Endothelial cell of umbilical vein (primary cell): ENCODE data around the gene MPP4. TPM values are rescaled to one million over a fixed set of nuclear protein-coding genes. Genes with fewer than 3 reads are reported as not detected.

Experiments used
- BruUV-seq: library from RNA; stranded (reverse); fragments of 400-500 nt; replicated peaks from 2 replicates; lab custom pipeline; 2021; lab: Mats Ljungman, UMichigan
- CTCF ChIA-PET: fragments of 300-600, 350-600 bp; sonication (Branson Sonifier 250); formaldehyde crosslinking; loops from one replicate; lab custom pipeline; 2021; ENCODE audit warnings: antibody characterized with exemption, inconsistent platforms; lab: Charles Lee
- POLR2A ChIA-PET: fragments of 300-600, 350-600 bp; sonication (Branson Sonifier 250); formaldehyde crosslinking; loops from one replicate; lab custom pipeline; 2021; ENCODE audit warnings: antibody characterized with exemption, inconsistent platforms; lab: Charles Lee
- DNase-seq: peaks from one replicate; pipeline ENCODE4 v3.0.0-alpha.2; 2011; ENCODE audit warnings: low read depth, low spot score
- FAIRE-seq: peaks from 2 replicates; lab custom pipeline; 2011; peaks lifted over from hg19 to GRCh38; lab: Jason Lieb, UNC
- H2AFZ ChIP-seq: 2 replicates; pipeline ENCODE4 v1.6.0; 2012; ENCODE audit warnings: low read depth, low read length, control low read depth, inconsistent platforms
- H3K27ac ChIP-seq: 2 replicates; pipeline ENCODE4 v1.5.1; 2011; ENCODE audit warnings: low read depth, mild to moderate bottlenecking, control low read depth, low read length, moderate library complexity; ENCODE audit not compliant: insufficient read depth
- H3K27me3 ChIP-seq, 2 experiments: 2 replicates each; pipeline versions ENCODE4 v1.6.0 to v1.6.1; 2011; ENCODE audit warnings: low read length in 2 of 2, mixed read lengths in 1 of 2; ENCODE audit not compliant: control insufficient read depth in 2 of 2, insufficient read depth in 2 of 2
- H3K36me3 ChIP-seq, 2 experiments: 2 replicates in 1 of 2; 3 replicates in 1 of 2; pipeline ENCODE4 v1.5.1; 2011; ENCODE audit warnings: low read length in 2 of 2, mild to moderate bottlenecking in 1 of 2, moderate library complexity in 1 of 2; ENCODE audit not compliant: control insufficient read depth in 2 of 2, insufficient read depth in 2 of 2; ENCODE audit errors: extremely low read depth in 1 of 2
- H3K4me1 ChIP-seq: 3 replicates; pipeline ENCODE4 v1.5.1; 2011; ENCODE audit warnings: mild to moderate bottlenecking, low read length; ENCODE audit not compliant: control insufficient read depth, insufficient read depth; ENCODE audit errors: extremely low read depth
- H3K4me2 ChIP-seq: 2 replicates; pipeline ENCODE4 v1.6.1; 2011; ENCODE audit warnings: low read length, control low read depth, mixed read lengths; ENCODE audit not compliant: insufficient read depth
- H3K4me3 ChIP-seq, 3 experiments: fragments of 200-600 bp in 1 of 3; sonication (generic), shearing (Covaris generic) in 1 of 3; replicated peaks in 1 of 3; 2 replicates each; pipeline ENCODE4 v1.5.1; 2011 to 2016; ENCODE audit warnings: control low read depth in 3 of 3, low read length in 3 of 3, mild to moderate bottlenecking in 2 of 3, inconsistent platforms in 1 of 3, low read depth in 1 of 3, moderate library complexity in 1 of 3; ENCODE audit not compliant: insufficient read depth in 1 of 3
- H3K79me2 ChIP-seq: 2 replicates; pipeline ENCODE4 v1.6.0; 2012; ENCODE audit warnings: low read length, inconsistent platforms; ENCODE audit not compliant: control insufficient read depth, insufficient read depth
- H3K9ac ChIP-seq: replicated peaks from 2 replicates; pipeline ENCODE3; 2011; ENCODE audit warnings: low read length, control low read depth; ENCODE audit not compliant: insufficient read depth; ENCODE audit errors: extremely low read depth
- H3K9me1 ChIP-seq: replicated peaks from 3 replicates; pipeline ENCODE4 v1.6.0; 2011; ENCODE audit warnings: mild to moderate bottlenecking, low read length; ENCODE audit not compliant: control insufficient read depth, insufficient read depth; ENCODE audit errors: extremely low read depth
- H3K9me3 ChIP-seq: replicated peaks from 2 replicates; pipeline ENCODE4 v1.5.1; 2012; ENCODE audit warnings: low read length, inconsistent platforms; ENCODE audit not compliant: control insufficient read depth, insufficient read depth
- H4K20me1 ChIP-seq: replicated peaks from 2 replicates; pipeline ENCODE3; 2011; ENCODE audit warnings: mild to moderate bottlenecking, low read length; ENCODE audit not compliant: control insufficient read depth, insufficient read depth; ENCODE audit errors: extremely low read depth
- CTCF ChIP-seq, 2 donors: IDR thresholded peaks; 1 replicate in 1 of 2; 2 replicates in 1 of 2; pipeline ENCODE4 v1.5.1; 2011; ENCODE audit warnings: low read length in 2 of 2, mild to moderate bottlenecking in 2 of 2, moderate library complexity in 2 of 2, control low read depth in 1 of 2, inconsistent platforms in 1 of 2, low read depth in 1 of 2; ENCODE audit not compliant: insufficient read depth in 1 of 2; ENCODE audit errors: extremely low read depth in 1 of 2
- EZH2 ChIP-seq: IDR thresholded peaks from 2 replicates; pipeline ENCODE4 v1.6.1; 2012; ENCODE audit warnings: borderline replicate concordance, low read depth, mild to moderate bottlenecking, moderate library complexity, low read length, inconsistent platforms; ENCODE audit not compliant: severe bottlenecking
- FOS ChIP-seq: IDR thresholded peaks from 2 replicates; pipeline ENCODE4 v1.6.1; 2011; ENCODE audit warnings: mild to moderate bottlenecking, low read length, moderate library complexity, borderline replicate concordance; ENCODE audit not compliant: insufficient read depth
- GATA2 ChIP-seq: IDR thresholded peaks from 2 replicates; pipeline ENCODE4 v1.7.0; 2011; ENCODE audit warnings: low read depth, mild to moderate bottlenecking, moderate library complexity, mixed read lengths, low read length; ENCODE audit not compliant: insufficient read length, insufficient read depth
- JUN ChIP-seq: IDR thresholded peaks from 2 replicates; pipeline ENCODE4 v1.6.1; 2011; ENCODE audit warnings: borderline replicate concordance, low read depth; ENCODE audit not compliant: insufficient read length, insufficient read depth
- MAX ChIP-seq: IDR thresholded peaks from 2 replicates; pipeline ENCODE4 v1.6.1; 2011; ENCODE audit not compliant: insufficient read depth, insufficient read length
- MYC ChIP-seq: IDR thresholded peaks from one replicate; pipeline ENCODE4 v1.6.1; 2011; ENCODE audit warnings: mild to moderate bottlenecking, low read depth, low read length
- POLR2A ChIP-seq: IDR thresholded peaks from 2 replicates; pipeline ENCODE4 v1.6.1; 2012; ENCODE audit warnings: low read depth, mild to moderate bottlenecking, control low read depth, low read length
- POLR2AphosphoS5 ChIP-seq: IDR thresholded peaks from 2 replicates; pipeline ENCODE4 v1.6.1; 2012; ENCODE audit warnings: low read depth, mild to moderate bottlenecking, control low read depth, low read length, moderate library complexity; ENCODE audit not compliant: insufficient read depth
- dilution Hi-C: fragments of 300-500 bp; cut with MboI; formaldehyde crosslinking; loops from one replicate; pipeline ENCODE4 v1.15.0; 2019; ENCODE audit warnings: low sequenced_read_pairs; ENCODE audit not compliant: extremely low pct_ligation_motif_present
- intact Hi-C: fragments of 100-400 bp; cut with micrococcal nuclease; formaldehyde crosslinking; loops from one replicate; pipeline ENCODE4 v1.10.0; 2022
- polyA plus RNA-seq, 4 experiments: library from polyadenylated mRNA; depleted of rRNA in 3 of 4; stranded (reverse) in 3 of 4; unstranded in 1 of 4; fragments of >200 nt; gene quantifications; 2 replicates each; pipeline versions ENCODE4 v1.2.1 to v1.2.3, GENCODE V29; 2011 to 2012; ENCODE audit warnings: missing spikeins in 1 of 4
- total RNA-seq: library from RNA; stranded (reverse); gene quantifications from 2 replicates; pipeline ENCODE4 v1.2.3, GENCODE V29; 2021

The MPP4 gene
- total and polyA plus RNA-seq, 2 donors (not counting 3 experiments of a cell fraction or from before 2014, with no cell fraction given), result 5.6 to 7.6 TPM

GRCh38 chr2:201607568-201607967, 90.9 kb downstream of the MPP4 start:
- FAIRE-seq, result no peak
- Histone ChIP-seq H3K4me3 (no peak overlapping the region), H3K9me3 (no peaks in the 10 kb centered on the region), H3K79me2 (no peaks in the 10 kb centered on the region), H3K4me1 (no peaks in the 10 kb centered on the region), H3K36me3 (no peaks in the 10 kb centered on the region), H3K27me3 (peaks cover 2 to 3% of the 10 kb centered on the region in 2 experiments), H3K9ac (no peak overlapping the region), H3K27ac (no peak overlapping the region), H2AFZ (no peak overlapping the region), H3K4me2 (no peak overlapping the region), H4K20me1 (no peaks in the 10 kb centered on the region), H3K9me1 (peaks cover 2% of the 10 kb centered on the region)
- no peak for DNase-seq
- dilution Hi-C loops, result no loop called here
- ChIA-PET POLR2A (no interaction called here), CTCF (no interaction called here)
- intact Hi-C loops, result no loop called here
- no TSS peak for BruUV-seq
- TF ChIP-seq CTCF (IDR thresholded peaks at IDR 0.05; ENCODE audit: extremely low read depth in 1 of 2, insufficient read depth in 1 of 2, low read depth in 1 of 2, low read length in 2 of 2) (no peak), FOS (no peak), POLR2A (no peak), GATA2 (no peak), POLR2AphosphoS5 (no peak), JUN (no peak), MYC (no peak), EZH2 (no peak), MAX (no peak)
